GM18502 (cell line): Measurements from ENCODE around the gene APBA2.

ENCODE experiments used
- ATAC-seq: cut with Tn5 transposase; IDR thresholded peaks from one replicate; pipeline ENCODE4 v1.9.1; 2021; ENCODE audit warnings: mild to moderate bottlenecking; ENCODE audit not compliant: unreplicated experiment, poor library complexity

The APBA2 gene

GRCh38 chr15:29066310-29066709 is 180.5 kb downstream of the APBA2 start:
- ATAC-seq = no peak

- no peak for ATAC-seq
Measured at GRCh38 chr15:29066838-29067237, 181.1 kb downstream of the APBA2 start.

GRCh38 chr15:29067949-29068348 is 182.2 kb downstream of the APBA2 start:
- ATAC-seq = no peak

GRCh38 chr15:29070471-29071231 is 184.9 kb downstream of the APBA2 start:
- ATAC-seq = no peak

- ATAC-seq = no peak
Measured at GRCh38 chr15:29071232-29071881, 185.6 kb downstream of the APBA2 start.

GRCh38 chr15:29071882-29072273 is 186.1 kb downstream of the APBA2 start:
- no peak for ATAC-seq

GRCh38 chr15:29072444-29072843 is 186.7 kb downstream of the APBA2 start:
- ATAC-seq = no peak

GRCh38 chr15:29074045-29074444 is 188.3 kb downstream of the APBA2 start:
- ATAC-seq = no peak

- no peak for ATAC-seq
Measured at GRCh38 chr15:29078541-29078940, 192.8 kb downstream of the APBA2 start.

- no peak for ATAC-seq
Measured at GRCh38 chr15:29079479-29079878, 193.7 kb downstream of the APBA2 start.

- ATAC-seq = no peak
Measured at GRCh38 chr15:29081781-29082180, 196.0 kb downstream of the APBA2 start.

- no peak for ATAC-seq
Measured at GRCh38 chr15:29083161-29083560, 197.4 kb downstream of the APBA2 start.

- no peak for ATAC-seq
Measured at GRCh38 chr15:29083858-29084257, 198.1 kb downstream of the APBA2 start.

- no peak for ATAC-seq
Measured at GRCh38 chr15:29086001-29086400, 200.2 kb downstream of the APBA2 start.

GRCh38 chr15:29086891-29087290 is 201.1 kb downstream of the APBA2 start:
- no peak for ATAC-seq

- no peak for ATAC-seq
Measured at GRCh38 chr15:29087521-29088285, 201.9 kb downstream of the APBA2 start.

- ATAC-seq = no peak
Measured at GRCh38 chr15:29088666-29089065, 202.9 kb downstream of the APBA2 start.

GRCh38 chr15:29089731-29090616 is 204.2 kb downstream of the APBA2 start:
- no peak for ATAC-seq

- no peak for ATAC-seq
Measured at GRCh38 chr15:29090617-29091466, 205.1 kb downstream of the APBA2 start.
